Osteocyte (in vitro differentiated cells): Measurements from ENCODE around the gene CA7. TPM values are rescaled to one million over a fixed set of nuclear protein-coding genes. Genes with fewer than 3 reads are reported as not detected.

ENCODE experiments used
- DNase-seq: peaks from one replicate; pipeline ENCODE4 v3.0.0; 2021; ENCODE audit warnings: mixed read lengths; ENCODE audit not compliant: unreplicated experiment; ENCODE audit errors: extremely low spot score
- H3K27ac Mint-ChIP-seq: one replicate; pipeline ENCODE4 v1.8.0; 2021; ENCODE audit warnings: mild to moderate bottlenecking, mixed read lengths; ENCODE audit not compliant: unreplicated experiment
- H3K27me3 Mint-ChIP-seq: one replicate; pipeline ENCODE4 v1.8.0; 2021; ENCODE audit warnings: mixed read lengths; ENCODE audit not compliant: unreplicated experiment
- H3K36me3 Mint-ChIP-seq: one replicate; pipeline ENCODE4 v1.8.0; 2021; ENCODE audit warnings: mixed read lengths; ENCODE audit not compliant: unreplicated experiment
- H3K4me1 Mint-ChIP-seq: one replicate; pipeline ENCODE4 v1.8.0; 2021; ENCODE audit warnings: mixed read lengths; ENCODE audit not compliant: unreplicated experiment
- H3K4me3 Mint-ChIP-seq: one replicate; pipeline ENCODE4 v1.8.0; 2021; ENCODE audit warnings: mild to moderate bottlenecking, moderate library complexity, mixed read lengths; ENCODE audit not compliant: unreplicated experiment
- H3K9me3 Mint-ChIP-seq: one replicate; pipeline ENCODE4 v1.8.0; 2021; ENCODE audit warnings: mixed read lengths; ENCODE audit not compliant: unreplicated experiment
- total RNA-seq: library from RNA; stranded (reverse); gene quantifications from 2 replicates; pipeline ENCODE4 v1.2.1, GENCODE V29; 2021
- TF ChIP-seq, protein P1 (sequence below): fragments of 200-600 bp; sonication (generic); IDR thresholded peaks from 2 replicates; pipeline ENCODE4 v1.5.0; 2021; ENCODE audit warnings: antibody characterized with exemption, mild to moderate bottlenecking, moderate library complexity

Gene CA7
- total RNA-seq, 1 donor from 2014 or later: not detected

DNA sequence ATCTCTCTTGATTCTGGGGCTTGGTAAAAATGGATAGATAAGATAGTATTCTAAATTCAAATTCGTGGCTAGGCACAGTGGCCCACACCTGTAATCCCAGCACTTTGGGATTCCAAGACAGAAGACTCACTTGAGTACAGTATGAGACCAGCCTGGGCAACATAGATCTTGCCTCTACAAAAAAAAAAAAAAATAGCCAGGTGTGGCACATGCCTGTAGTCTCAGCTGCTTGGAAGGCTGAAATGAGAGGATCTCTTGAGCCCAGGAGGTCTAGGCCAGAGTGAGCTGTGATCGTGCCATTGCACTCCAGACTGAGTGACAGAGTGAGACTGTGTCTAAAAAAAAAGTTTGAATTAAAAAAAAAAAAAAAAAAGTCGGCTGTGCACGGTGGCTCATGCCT, 45.4 kb downstream of the CA7 start:
- H3K27ac Mint-ChIP-seq: no peak overlapping the region
- TF ChIP-seq, protein P1, sequence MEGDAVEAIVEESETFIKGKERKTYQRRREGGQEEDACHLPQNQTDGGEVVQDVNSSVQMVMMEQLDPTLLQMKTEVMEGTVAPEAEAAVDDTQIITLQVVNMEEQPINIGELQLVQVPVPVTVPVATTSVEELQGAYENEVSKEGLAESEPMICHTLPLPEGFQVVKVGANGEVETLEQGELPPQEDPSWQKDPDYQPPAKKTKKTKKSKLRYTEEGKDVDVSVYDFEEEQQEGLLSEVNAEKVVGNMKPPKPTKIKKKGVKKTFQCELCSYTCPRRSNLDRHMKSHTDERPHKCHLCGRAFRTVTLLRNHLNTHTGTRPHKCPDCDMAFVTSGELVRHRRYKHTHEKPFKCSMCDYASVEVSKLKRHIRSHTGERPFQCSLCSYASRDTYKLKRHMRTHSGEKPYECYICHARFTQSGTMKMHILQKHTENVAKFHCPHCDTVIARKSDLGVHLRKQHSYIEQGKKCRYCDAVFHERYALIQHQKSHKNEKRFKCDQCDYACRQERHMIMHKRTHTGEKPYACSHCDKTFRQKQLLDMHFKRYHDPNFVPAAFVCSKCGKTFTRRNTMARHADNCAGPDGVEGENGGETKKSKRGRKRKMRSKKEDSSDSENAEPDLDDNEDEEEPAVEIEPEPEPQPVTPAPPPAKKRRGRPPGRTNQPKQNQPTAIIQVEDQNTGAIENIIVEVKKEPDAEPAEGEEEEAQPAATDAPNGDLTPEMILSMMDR: no peak
- H3K4me1 Mint-ChIP-seq: peaks cover 4% of the 10 kb centered on the region
- H3K27me3 Mint-ChIP-seq: no peaks in the 10 kb centered on the region
- H3K36me3 Mint-ChIP-seq: peaks cover 16% of the 10 kb centered on the region
- no peak overlapping the region for H3K4me3 Mint-ChIP-seq
- no peak for DNase-seq
- no peaks in the 10 kb centered on the region for H3K9me3 Mint-ChIP-seq

DNA sequence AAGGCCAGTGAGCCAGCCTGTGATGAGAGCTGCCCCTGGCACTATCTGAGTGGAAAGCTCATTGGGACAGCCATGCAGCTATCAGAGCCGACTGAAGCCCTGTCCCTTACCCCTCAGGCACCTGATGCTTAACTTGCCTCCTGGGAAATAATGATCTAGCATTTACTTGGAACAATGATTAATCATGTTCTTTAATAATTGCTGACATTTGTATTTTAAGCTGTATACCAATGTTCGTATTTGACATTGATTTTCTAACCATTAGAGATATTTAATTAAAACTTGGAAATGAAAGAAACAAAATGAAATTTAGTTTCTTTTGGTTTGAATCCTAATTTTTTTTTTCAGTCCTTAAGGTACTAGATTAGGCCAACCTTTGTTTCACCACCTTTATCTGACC, 46.6 kb downstream of the CA7 start:
- DNase-seq: no peak
- peaks cover 7% of the 10 kb centered on the region for H3K36me3 Mint-ChIP-seq
- TF ChIP-seq, protein P1: no peak
- H3K4me3 Mint-ChIP-seq: no peak overlapping the region
- no peaks in the 10 kb centered on the region for H3K27me3 Mint-ChIP-seq
- peaks cover 5% of the 10 kb centered on the region for H3K4me1 Mint-ChIP-seq
- H3K9me3 Mint-ChIP-seq: no peaks in the 10 kb centered on the region
- no peak overlapping the region for H3K27ac Mint-ChIP-seq

DNA sequence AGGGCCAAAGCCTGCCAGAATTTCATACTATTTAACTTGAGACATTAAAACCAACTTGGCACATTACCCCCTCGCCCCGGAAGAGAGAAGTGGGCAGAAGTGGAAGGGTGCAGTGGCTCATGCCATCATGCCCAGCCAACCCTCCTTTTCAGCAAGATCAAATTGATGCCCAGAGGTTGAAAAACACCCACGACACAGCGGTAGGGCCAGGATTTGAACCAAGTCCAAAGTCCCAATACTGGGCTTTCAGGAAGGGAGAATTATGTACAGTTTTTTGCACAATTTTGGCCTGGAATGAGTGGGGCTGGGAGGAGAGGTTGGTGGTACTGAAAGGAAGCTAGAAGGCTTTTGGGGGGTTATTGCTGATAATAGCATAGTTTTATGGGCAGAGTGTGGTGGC, 47.1 kb downstream of the CA7 start:
- H3K4me1 Mint-ChIP-seq: peaks cover 5% of the 10 kb centered on the region
- TF ChIP-seq, protein P1: no peak
- H3K36me3 Mint-ChIP-seq: peaks cover 6% of the 10 kb centered on the region
- no peak for DNase-seq
- no peaks in the 10 kb centered on the region for H3K27me3 Mint-ChIP-seq
- no peaks in the 10 kb centered on the region for H3K9me3 Mint-ChIP-seq
- H3K4me3 Mint-ChIP-seq: no peak overlapping the region
- H3K27ac Mint-ChIP-seq: no peak overlapping the region

DNA sequence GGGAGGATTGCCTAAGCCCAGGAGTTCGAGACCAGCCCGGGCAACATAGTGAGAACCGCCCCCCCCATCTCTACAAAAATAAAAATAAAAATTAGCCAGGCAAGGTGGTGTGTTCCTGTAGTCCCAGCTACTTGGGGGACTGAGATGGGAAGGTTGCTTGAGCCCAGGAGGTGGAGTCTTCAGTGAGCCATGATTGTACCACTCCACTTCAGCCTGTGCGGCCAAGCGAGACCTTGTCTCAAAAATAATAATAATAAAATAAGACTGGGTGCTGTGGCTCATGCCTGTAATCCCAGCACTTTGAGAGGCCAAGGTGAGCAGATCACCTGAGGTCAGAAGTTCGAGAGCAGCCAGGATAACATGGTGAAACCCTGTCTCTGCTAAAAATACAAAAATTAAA, 47.6 kb downstream of the CA7 start:
- TF ChIP-seq, protein P1: no peak
- no peak for DNase-seq
- H3K9me3 Mint-ChIP-seq: no peaks in the 10 kb centered on the region
- peaks cover 6% of the 10 kb centered on the region for H3K36me3 Mint-ChIP-seq
- H3K4me3 Mint-ChIP-seq: no peak overlapping the region
- peaks cover 5% of the 10 kb centered on the region for H3K4me1 Mint-ChIP-seq
- H3K27me3 Mint-ChIP-seq: no peaks in the 10 kb centered on the region
- H3K27ac Mint-ChIP-seq: no peak overlapping the region

DNA sequence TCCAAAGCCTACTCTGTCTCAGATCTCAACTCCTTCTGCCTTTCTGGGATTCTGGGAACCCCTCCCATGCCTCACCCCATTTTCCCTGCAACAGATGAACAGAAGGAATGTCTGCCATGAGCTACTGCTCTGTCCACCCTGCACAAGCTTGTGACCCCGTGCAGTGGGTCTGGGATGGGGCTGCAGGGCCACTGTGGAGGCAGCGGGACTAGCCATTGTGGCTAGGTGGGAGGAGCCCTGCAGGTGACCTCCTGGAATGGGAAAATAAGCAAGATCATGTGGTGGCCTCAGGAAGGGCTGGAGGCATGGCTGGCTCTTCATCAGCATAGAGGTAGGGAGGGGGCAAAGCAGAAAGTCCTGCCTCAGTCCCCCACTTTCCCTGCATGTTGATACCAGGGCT, 49.8 kb downstream of the CA7 start:
- Mint-ChIP-seq H3K27me3 (no peaks in the 10 kb centered on the region), H3K27ac (no peak overlapping the region), H3K9me3 (no peaks in the 10 kb centered on the region), H3K4me3 (no peak overlapping the region), H3K36me3 (peaks cover 4% of the 10 kb centered on the region), H3K4me1 (peaks cover 4% of the 10 kb centered on the region)
- DNase-seq: no peak
- TF ChIP-seq, protein P1: no peak
